SH-SY5Y (cell line): Measurements from ENCODE around the gene CYP3A4.

ENCODE experiments used
- GATA2 ChIP-seq: IDR thresholded peaks from 2 replicates; pipeline ENCODE4 v1.6.1; 2011; ENCODE audit warnings: mild to moderate bottlenecking, low read depth, low read length
- GATA3 ChIP-seq: IDR thresholded peaks from 2 replicates; pipeline ENCODE4 v1.6.1; 2011; ENCODE audit warnings: low read depth, mild to moderate bottlenecking, low read length, moderate library complexity

DNA sequence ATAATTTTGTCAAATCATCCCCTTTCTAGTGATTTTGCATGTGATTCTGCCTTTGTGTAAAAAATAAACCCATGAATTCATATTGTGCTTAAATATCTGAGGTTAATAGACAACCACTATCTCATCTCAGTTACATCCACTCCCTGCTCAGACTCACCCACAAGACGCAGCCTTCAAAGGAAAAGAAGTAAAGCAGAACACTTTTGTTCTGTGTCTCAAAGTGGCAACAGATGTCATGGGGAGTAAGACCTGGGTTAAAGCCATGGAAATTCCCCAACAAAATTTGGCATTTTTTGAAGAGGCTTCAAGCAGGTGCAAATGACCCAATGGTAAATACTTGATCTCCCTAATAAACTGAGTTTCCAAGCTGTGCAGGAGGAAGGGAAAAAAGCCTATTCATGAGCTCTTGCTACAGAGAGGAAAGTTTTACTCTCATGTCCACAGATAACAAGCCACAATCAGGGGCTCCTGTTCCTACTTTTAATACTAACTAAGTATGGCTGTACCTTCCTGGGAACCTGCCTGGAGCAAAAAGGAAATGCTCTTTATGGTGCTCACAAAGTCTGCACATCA lies 53.7 kb downstream of the CYP3A4 start:
- TF ChIP-seq GATA2 (no peak), GATA3 (no peak)
